ENCODE results near the gene FGGY.
"Not testable (repeated sequence)": the region's sequence is repeated elsewhere in the genome, so short reads cannot be mapped to it uniquely, and the experiment has no call there.

Gene FGGY

GRCh38 chr1:59554011-59554663 lies 257.2 kb downstream of the FGGY start:
- DNase-seq = no peak

DNA sequence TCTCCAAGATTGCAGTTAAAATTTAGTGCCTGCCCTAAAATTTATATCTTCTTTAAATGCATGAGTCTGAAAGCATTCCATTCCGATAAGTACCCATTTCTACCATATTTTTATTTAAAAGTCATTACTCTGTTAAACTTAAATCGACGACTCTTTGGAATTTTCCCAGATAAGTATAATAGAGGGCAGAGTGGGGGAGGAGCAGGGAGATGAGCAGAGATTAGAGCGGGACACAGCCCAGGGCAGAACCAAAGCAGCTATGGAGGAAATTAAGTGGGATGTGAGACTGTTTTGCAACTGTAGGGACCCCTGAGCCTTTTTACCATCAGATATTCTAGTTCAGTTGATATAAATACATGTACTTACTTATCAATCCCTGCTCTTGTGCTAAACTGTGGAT lies 257.9 kb downstream of the FGGY start:
- DNase-seq = no peak

- no peak for DNase-seq
Observed at GRCh38 chr1:59556398-59556797, 259.5 kb downstream of the FGGY start.

DNA sequence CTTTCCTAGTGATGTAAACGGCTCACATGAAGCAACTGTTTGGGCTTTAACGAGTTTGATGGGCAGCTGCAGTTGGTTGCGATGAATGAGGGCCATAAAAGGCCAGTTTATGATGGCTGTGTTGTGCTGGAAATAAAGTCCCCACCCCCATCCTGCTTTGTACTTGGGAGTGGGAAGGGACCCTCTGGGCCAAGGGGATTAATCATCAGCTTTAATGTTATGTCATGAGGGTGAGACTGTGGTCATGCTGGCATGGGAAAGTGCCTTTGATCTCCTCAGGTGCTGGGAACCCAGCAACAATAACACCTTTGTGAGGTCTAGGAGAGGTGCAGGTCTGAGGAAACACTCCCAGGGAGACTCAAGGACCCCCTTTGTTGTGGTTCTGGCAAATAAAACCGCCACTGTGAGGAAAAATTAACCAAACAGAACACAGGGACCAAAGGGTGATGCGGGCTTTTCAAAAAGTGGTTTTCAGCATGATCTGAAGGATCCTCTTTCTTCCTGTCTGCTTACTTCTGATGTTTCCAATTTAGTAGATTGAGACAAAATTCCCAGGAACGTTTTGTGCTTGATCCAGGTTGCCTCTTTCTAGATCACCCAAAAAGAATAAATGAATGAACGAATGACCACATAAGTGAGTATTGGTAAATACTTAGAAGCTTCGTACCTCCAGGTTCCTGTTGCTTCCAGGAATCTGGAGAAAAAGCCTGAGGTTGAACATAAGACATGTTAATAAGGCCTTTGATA lies 260.1 kb downstream of the FGGY start:
- no peak for DNase-seq

DNA sequence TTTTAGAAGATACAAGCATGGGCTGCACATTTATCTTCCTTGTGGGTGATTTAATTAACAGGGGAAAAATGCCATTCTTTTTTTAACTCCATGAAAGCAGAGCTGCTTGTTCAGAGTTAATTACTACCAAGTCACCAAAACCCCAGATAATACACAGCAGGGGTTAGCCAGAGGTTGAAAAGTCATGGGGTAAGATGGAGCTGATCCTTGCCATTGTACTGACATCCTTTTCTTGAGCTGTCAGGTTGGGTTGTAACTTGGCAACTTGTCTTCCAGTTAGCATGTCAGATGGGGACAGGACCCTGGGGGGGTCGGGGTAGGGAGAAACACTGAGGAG lies 260.6 kb downstream of the FGGY start:
- DNase-seq = no peak

DNA sequence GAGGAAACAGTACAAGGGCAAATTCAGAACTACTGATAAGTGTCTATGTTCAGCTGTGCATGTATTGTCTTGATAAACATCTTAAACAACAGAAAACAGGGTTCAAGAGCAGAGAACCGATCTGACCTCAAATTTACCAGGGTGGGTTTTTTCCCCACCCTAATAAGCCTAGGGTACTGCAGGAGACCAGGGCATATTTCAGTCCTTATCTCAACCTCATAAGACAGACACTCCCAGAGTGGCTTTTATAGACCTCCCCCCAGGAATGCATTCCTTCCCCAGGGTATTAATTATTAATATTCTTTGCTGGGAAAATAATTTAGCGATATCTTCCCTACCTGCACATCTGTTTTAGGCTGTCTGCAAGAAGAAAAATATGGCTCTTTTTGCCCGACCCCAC lies 261.7 kb downstream of the FGGY start:
- DNase-seq = not testable (repeated sequence)

GRCh38 chr1:59560807-59561450 lies 264.0 kb downstream of the FGGY start:
- no peak for DNase-seq

- no peak for DNase-seq
Observed at GRCh38 chr1:59561796-59562195, 264.9 kb downstream of the FGGY start.

DNA sequence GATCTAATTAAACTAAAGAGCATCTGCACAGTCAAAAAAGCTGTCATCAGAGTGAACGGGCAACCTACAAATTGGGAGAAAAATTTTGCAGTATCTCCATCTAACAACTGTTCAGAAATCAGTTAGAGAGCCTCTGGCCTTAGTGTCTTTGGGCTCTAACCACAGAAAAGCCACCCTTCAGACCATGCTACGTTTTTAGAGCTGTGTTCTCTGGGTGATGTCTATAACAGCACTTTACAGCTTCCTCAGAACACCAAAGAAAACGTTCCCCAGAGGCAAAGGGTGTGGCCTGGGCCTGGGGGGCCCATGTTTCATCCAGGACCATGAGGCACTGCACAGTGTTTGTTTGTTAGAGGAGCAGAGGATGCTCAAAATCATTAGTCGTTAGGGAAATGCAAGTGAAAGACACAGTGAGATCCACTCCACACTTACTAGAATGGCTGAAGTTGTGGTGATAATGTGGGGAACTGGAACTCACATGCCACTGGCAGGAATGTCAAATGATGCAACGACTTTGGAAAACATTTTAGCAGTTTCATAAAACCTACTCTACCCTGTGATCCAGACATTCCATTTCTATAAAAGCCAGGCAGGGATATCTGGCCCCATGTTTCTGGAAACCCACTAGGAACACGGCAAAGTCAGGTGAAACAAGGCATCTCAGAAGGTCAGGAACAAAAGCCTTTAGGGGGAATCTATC lies 267.4 kb downstream of the FGGY start:
- no peak for DNase-seq

- DNase-seq = no peak
Observed at GRCh38 chr1:59565611-59566410, 268.9 kb downstream of the FGGY start.

- DNase-seq = no peak
Observed at GRCh38 chr1:59568158-59568935, 271.5 kb downstream of the FGGY start.

GRCh38 chr1:59569198-59569597 lies 272.3 kb downstream of the FGGY start:
- DNase-seq = peak in 1 of 2 donors; percentile 60

DNA sequence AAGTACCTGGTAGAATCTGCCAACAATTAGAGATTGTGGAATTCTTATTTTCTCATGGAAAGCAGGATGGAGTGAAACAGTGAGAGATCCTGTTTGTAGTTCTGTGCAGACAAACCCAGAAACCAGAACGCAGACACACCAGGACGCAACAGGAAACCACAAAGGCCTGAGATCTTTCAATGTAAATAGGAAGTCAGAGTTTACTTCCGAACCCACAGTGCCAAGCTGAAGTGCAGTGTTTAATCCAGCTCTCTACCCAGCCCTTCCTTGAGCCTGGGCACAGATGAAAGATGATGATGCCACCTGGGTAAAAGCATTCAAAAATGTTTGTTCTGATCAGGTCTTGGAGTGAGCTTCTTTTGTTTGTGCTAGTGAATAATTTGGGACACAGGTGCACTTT lies 273.6 kb downstream of the FGGY start:
- DNase-seq = peak; percentile 62 to 72

- DNase-seq = no peak
Observed at GRCh38 chr1:59574085-59574484, 277.2 kb downstream of the FGGY start.

GRCh38 chr1:59577774-59578173 lies 280.9 kb downstream of the FGGY start:
- no peak for DNase-seq

DNA sequence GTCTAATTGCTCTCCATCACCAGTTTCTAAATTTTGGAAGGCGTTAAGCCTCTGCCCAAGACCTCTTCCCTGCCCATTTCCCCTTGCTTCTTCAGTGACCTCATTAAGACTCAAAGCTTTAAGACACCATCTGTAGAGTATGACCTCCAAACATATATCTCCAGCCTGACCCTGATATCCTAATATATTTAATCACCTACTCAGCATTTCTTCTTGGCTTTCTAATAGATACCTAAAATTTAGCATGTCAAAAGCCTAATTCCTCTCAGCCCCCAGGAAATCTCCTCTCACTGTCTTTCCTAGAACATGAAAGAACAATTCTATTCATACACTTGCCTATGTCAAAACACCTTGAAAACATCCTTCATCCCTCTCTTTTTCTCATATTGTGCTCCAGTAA lies 282.3 kb downstream of the FGGY start:
- no peak for DNase-seq

- peak; percentile 20 to 62 for DNase-seq
Observed at GRCh38 chr1:59580257-59580656, 283.4 kb downstream of the FGGY start.

- not testable (repeated sequence) for DNase-seq
Observed at GRCh38 chr1:59592410-59592809, 295.5 kb downstream of the FGGY start.

DNA sequence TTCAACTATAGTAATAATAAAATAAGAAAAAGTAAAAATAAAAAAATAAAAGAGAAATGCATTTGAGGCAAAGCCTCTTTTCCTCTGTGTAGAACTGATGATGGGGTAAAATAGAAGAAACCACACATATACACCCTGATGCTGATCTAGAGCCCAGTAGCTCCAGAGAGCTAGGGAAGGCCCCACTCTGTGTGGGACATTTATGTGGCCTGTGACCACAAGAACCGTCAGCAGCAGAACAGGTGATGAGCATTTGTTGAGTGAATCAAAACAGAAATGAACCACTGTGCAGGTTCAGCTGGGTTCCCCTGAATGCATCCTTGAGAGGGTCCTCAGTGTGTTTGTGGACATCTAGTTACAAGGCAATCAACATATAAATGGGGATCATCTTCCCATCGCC lies 296.0 kb downstream of the FGGY start:
- no peak for DNase-seq

DNA sequence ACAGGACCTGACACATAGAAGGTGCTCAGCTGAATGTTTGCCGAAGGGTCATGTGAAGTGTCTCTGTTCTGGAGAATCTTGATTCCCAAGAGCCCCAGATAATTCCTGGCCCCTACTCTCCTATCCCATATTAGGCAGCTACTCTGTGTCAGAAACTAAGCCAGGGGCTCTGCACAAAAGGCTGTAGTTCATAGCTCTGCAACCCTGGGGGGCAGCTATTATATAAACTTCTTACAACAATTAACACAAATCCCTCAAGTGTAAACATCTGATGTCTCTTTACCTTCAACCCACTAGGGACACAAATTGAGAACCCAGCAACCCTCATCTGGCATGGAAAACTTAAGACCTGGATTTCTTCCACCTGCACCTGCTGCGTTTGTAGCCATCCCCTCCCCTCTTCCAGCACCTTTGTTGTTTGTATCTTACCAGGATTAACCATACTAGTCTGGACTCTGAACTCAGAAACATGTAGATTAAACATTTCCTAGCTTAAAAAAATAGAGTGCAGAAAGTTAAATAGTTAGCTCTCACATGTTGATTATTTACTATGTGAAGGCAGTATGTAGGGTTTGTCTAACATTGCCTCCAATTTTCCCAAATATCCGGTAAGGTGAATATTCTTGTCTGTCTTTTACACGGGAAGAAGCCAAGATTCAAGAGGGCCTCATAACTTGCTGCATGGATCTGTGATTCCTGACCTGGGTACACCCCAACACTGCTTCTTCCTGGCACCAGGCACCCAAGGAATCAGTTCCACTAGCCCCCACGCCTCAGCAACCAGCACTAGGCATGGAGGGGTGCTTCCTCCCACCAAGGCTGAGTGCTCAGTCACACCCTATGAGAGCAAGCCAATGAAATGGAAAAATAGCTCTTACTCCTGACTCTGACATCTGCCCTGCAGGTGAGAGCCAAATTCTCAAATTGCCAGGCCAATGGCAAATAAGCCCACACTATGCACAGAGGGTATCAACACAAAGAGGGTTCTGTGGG lies 297.2 kb downstream of the FGGY start:
- no peak for DNase-seq
